Left ventricle myocardium superior (tissue), 1 donor: Measurements from ENCODE around the gene FOXO6. TPM values are rescaled to one million over a fixed set of nuclear protein-coding genes. Genes with fewer than 3 reads are reported as not detected.
"Not testable (repeated sequence)": the region's sequence is repeated elsewhere in the genome, so short reads cannot be mapped to it uniquely, and the experiment has no call there.

Experiments used
- ATAC-seq: fragments of 200-7000 bp; cut with Tn5 transposase; one replicate; pipeline ENCODE4 v1.9.1; 2020; ENCODE audit warnings: mild to moderate bottlenecking, moderate library complexity
- DNase-seq: peaks from one replicate; pipeline ENCODE4 v3.0.0-alpha.2; 2020
- intact Hi-C: fragments of 100-400 bp; cut with micrococcal nuclease; formaldehyde crosslinking; loops from one replicate; pipeline ENCODE4 v1.11.0; 2022
- total RNA-seq: library from RNA; stranded (reverse); fragmentation: NEBNext Ultra II Directional; extraction: Animal tissue kit (Norgen Biotek cat#: 25700); gene quantifications from one replicate; pipeline ENCODE4 v1.2.1, GENCODE V29; 2021
- donor health status: DM: no; HTN: yes; CAD: no; lungs with severe emphysema.

FOXO6 gene
- total RNA-seq, 1 donor from 2014 or later: 3.4 TPM

GRCh38 chr1:41328001-41328615 lies 33.1 kb upstream of the FOXO6 start:
- no peak for ATAC-seq

GRCh38 chr1:41328780-41329640 lies 32.2 kb upstream of the FOXO6 start:
- no peak for ATAC-seq
- DNase-seq: no peak
- intact Hi-C loops: no loop called here

More at GRCh38 chr1:41328001-41328615, 33.1 kb upstream of the FOXO6 start:
- intact Hi-C loops: no loop called here
- DNase-seq: no peak

- DNase-seq (no peak), ATAC-seq (peak; percentile 23)
- intact Hi-C loops: no loop called here
Observed at GRCh38 chr1:41329662-41330587, 31.3 kb upstream of the FOXO6 start.

GRCh38 chr1:41330588-41331545 lies 30.4 kb upstream of the FOXO6 start:
- intact Hi-C loops: no loop called here
- DNase-seq (no peak), ATAC-seq (no peak)

- no peak for ATAC-seq
- intact Hi-C loops: no loop called here
- DNase-seq: no peak
Observed at GRCh38 chr1:41331546-41331917, 29.7 kb upstream of the FOXO6 start.

- not testable (repeated sequence) for DNase-seq
Observed at GRCh38 chr1:41332161-41332560, 29.1 kb upstream of the FOXO6 start.

GRCh38 chr1:41333146-41333784 lies 28.0 kb upstream of the FOXO6 start:
- intact Hi-C loops: no loop called here
- ATAC-seq (no peak), DNase-seq (no peak)

More at GRCh38 chr1:41332161-41332560, 29.1 kb upstream of the FOXO6 start:
- ATAC-seq, intact Hi-C loops: not testable (repeated sequence)

GRCh38 chr1:41338820-41339219 lies 22.4 kb upstream of the FOXO6 start:
- ATAC-seq: no peak
- DNase-seq: no peak
- intact Hi-C loops: no loop called here

GRCh38 chr1:41340655-41341364 lies 20.4 kb upstream of the FOXO6 start:
- intact Hi-C loops: no loop called here
- ATAC-seq (no peak), DNase-seq (no peak)

GRCh38 chr1:41341365-41341683 lies 19.9 kb upstream of the FOXO6 start:
- intact Hi-C loops: no loop called here
- ATAC-seq: no peak
- no peak for DNase-seq

GRCh38 chr1:41341772-41342562 lies 19.3 kb upstream of the FOXO6 start:
- DNase-seq (no peak), ATAC-seq (peak; percentile 44)
- intact Hi-C loops: no loop called here

GRCh38 chr1:41342774-41343355 lies 18.4 kb upstream of the FOXO6 start:
- DNase-seq (no peak), ATAC-seq (peak; percentile 82)
- intact Hi-C loops: no loop called here

- intact Hi-C loops: no loop called here
- no peak for ATAC-seq
- DNase-seq: no peak
Observed at GRCh38 chr1:41343790-41344699, 17.2 kb upstream of the FOXO6 start.

- no peak for DNase-seq
- no peak for ATAC-seq
- intact Hi-C loops: no loop called here
Observed at GRCh38 chr1:41344708-41345159, 16.5 kb upstream of the FOXO6 start.

- ATAC-seq (no peak), DNase-seq (no peak)
Observed at GRCh38 chr1:41345434-41346075, 15.7 kb upstream of the FOXO6 start.

More at GRCh38 chr1:41345434-41346075, 15.7 kb upstream of the FOXO6 start:
- intact Hi-C loops: no loop called here
